Hepatocyte (in vitro differentiated cells): ENCODE results near the gene APBB2. TPM values are rescaled to one million over a fixed set of nuclear protein-coding genes. Genes with fewer than 3 reads are reported as not detected.

Source experiments
- DNase-seq: peaks from one replicate; pipeline ENCODE4 v3.0.0-alpha.2; 2016; ENCODE audit warnings: low spot score
- H2AFZ ChIP-seq: fragments of 200-600 bp; sonication (generic); 2 replicates; pipeline ENCODE4 v1.6.0; 2016; ENCODE audit warnings: antibody characterized with exemption, mild to moderate bottlenecking
- H3K27ac ChIP-seq: fragments of 200-600 bp; sonication (generic); 2 replicates; pipeline ENCODE4 v1.5.1; 2016; ENCODE audit warnings: mild to moderate bottlenecking
- H3K27me3 ChIP-seq: fragments of 200-600 bp; sonication (generic); 2 replicates; pipeline ENCODE4 v1.6.1; 2016
- H3K36me3 ChIP-seq: fragments of 200-600 bp; sonication (generic); replicated peaks from 2 replicates; pipeline ENCODE4 v1.5.1; 2016; ENCODE audit warnings: low read depth; ENCODE audit not compliant: insufficient read depth
- H3K4me1 ChIP-seq: fragments of 200-600 bp; sonication (generic); 2 replicates; pipeline ENCODE4 v1.5.1; 2016; ENCODE audit warnings: mild to moderate bottlenecking, moderate library complexity; ENCODE audit not compliant: insufficient read depth
- H3K4me2 ChIP-seq: fragments of 200-600 bp; sonication (generic); 2 replicates; pipeline ENCODE4 v1.6.0; 2016
- H3K4me3 ChIP-seq: fragments of 200-600 bp; sonication (generic); 2 replicates; pipeline ENCODE4 v1.5.1; 2016; ENCODE audit warnings: mild to moderate bottlenecking
- H3K79me2 ChIP-seq: fragments of 200-600 bp; sonication (generic); 2 replicates; pipeline ENCODE4 v1.6.0; 2017; ENCODE audit warnings: mild to moderate bottlenecking
- H3K9me2 ChIP-seq: fragments of 200-600 bp; sonication (generic); replicated peaks from 2 replicates; pipeline ENCODE4 v1.6.0; 2017; ENCODE audit warnings: mild to moderate bottlenecking; ENCODE audit not compliant: insufficient read depth
- H3K9me3 ChIP-seq: fragments of 200-600 bp; sonication (generic); 2 replicates; pipeline ENCODE4 v1.5.1; 2016; ENCODE audit warnings: low read depth, mild to moderate bottlenecking
- H4K20me1 ChIP-seq: fragments of 200-600 bp; sonication (generic); 2 replicates; pipeline ENCODE4 v1.6.0; 2016; ENCODE audit warnings: mild to moderate bottlenecking; ENCODE audit not compliant: insufficient read depth, poor library complexity, severe bottlenecking
- CTCF ChIP-seq: fragments of 200-600 bp; sonication (generic); IDR thresholded peaks from 2 replicates; pipeline ENCODE4 v1.5.1; 2016; ENCODE audit warnings: antibody characterized with exemption, mild to moderate bottlenecking; ENCODE audit not compliant: poor library complexity
- EZH2 ChIP-seq: fragments of 200-600 bp; sonication (generic); IDR thresholded peaks from 2 replicates; pipeline ENCODE4 v1.6.1; 2016; ENCODE audit warnings: antibody characterized with exemption, mild to moderate bottlenecking, borderline replicate concordance
- EZH2phosphoT487 ChIP-seq: fragments of 200-600 bp; sonication (generic); IDR thresholded peaks from one replicate; pipeline ENCODE4 v1.6.1; 2018; ENCODE audit warnings: antibody characterized with exemption, mild to moderate bottlenecking, low read depth, moderate library complexity; ENCODE audit not compliant: unreplicated experiment, severe bottlenecking
- WGBS: methylation state at CpG from one replicate; pipeline ENCODE4 v1.1.6; 2016; ENCODE audit warnings: low lambda C conversion rate; ENCODE audit errors: missing lambda C conversion rate; 5-methylcytosine and 5-hydroxymethylcytosine counted together
- polyA plus RNA-seq: library from polyadenylated mRNA; unstranded; fragments of >200 nt; fragmentation: Nextera tagmentation; extraction: Ambion mirVana; gene quantifications from 2 replicates; pipeline ENCODE4 v1.2.1, GENCODE V29; 2016
- total RNA-seq: library from RNA; depleted of rRNA; stranded (reverse); fragments of >200 nt; gene quantifications from 2 replicates; pipeline ENCODE4 v1.2.3, GENCODE V29; 2014

APBB2 gene
- total and polyA plus RNA-seq, 2 experiments from 2014 or later = 23.4 to 47.5 TPM

- Histone ChIP-seq H4K20me1 (no peaks in the 10 kb centered on the region), H3K4me1 (no peaks in the 10 kb centered on the region), H2AFZ (no peak overlapping the region), H3K9me3 (no peaks in the 10 kb centered on the region), H3K36me3 (no peaks in the 10 kb centered on the region), H3K9me2 (no peaks in the 10 kb centered on the region), H3K79me2 (no peaks in the 10 kb centered on the region), H3K27me3 (no peaks in the 10 kb centered on the region), H3K27ac (peak overlapping the region; percentile 27), H3K4me3 (no peak overlapping the region), H3K4me2 (no peak overlapping the region)
- TF ChIP-seq EZH2phosphoT487 = no peak
- no peak for TF ChIP-seq EZH2
- TF ChIP-seq CTCF = no peak
- WGBS = 95% methylated on average over 7 of the region's 7 CpGs
- DNase-seq = no peak
These were observed 327.2 kb downstream of the APBB2 start for GRCh38 chr4:40886931-40887763.

- no peak for DNase-seq
- Histone ChIP-seq H3K9me3 (no peaks in the 10 kb centered on the region), H3K79me2 (no peaks in the 10 kb centered on the region), H3K27me3 (no peaks in the 10 kb centered on the region), H3K9me2 (no peaks in the 10 kb centered on the region), H4K20me1 (no peaks in the 10 kb centered on the region), H3K27ac (no peak overlapping the region), H3K36me3 (no peaks in the 10 kb centered on the region), H3K4me3 (no peak overlapping the region), H3K4me1 (no peaks in the 10 kb centered on the region), H2AFZ (no peak overlapping the region), H3K4me2 (no peak overlapping the region)
- TF ChIP-seq EZH2phosphoT487 (no peak), EZH2 (no peak), CTCF (no peak)
- 84% methylated on average over 4 of the region's 4 CpGs for WGBS
These were observed 332.5 kb downstream of the APBB2 start for GRCh38 chr4:40881851-40882250.

- Histone ChIP-seq H3K9me3 (no peaks in the 10 kb centered on the region), H2AFZ (no peak overlapping the region), H3K9me2 (no peaks in the 10 kb centered on the region), H3K27ac (no peak overlapping the region), H3K4me3 (no peak overlapping the region), H3K27me3 (no peaks in the 10 kb centered on the region), H3K36me3 (no peaks in the 10 kb centered on the region), H3K4me2 (no peak overlapping the region), H3K79me2 (no peaks in the 10 kb centered on the region), H3K4me1 (peaks cover 1% of the 10 kb centered on the region), H4K20me1 (no peaks in the 10 kb centered on the region)
- WGBS = 57% methylated on average over 2 of the region's 2 CpGs
- no peak for DNase-seq
- TF ChIP-seq EZH2 (no peak), EZH2phosphoT487 (no peak), CTCF (no peak)
These were observed 333.2 kb downstream of the APBB2 start for GRCh38 chr4:40881096-40881495.
